Ishikawa (cell line): ENCODE measurements around the gene SCGB1C2.

Experiments used
- CEBPB ChIP-seq: IDR thresholded peaks from 2 replicates; pipeline ENCODE4 v1.6.1; 2012
- CREB1 ChIP-seq: IDR thresholded peaks from 2 replicates; pipeline ENCODE4 v1.6.1; 2012; ENCODE audit warnings: low read depth
- EGR1 ChIP-seq: IDR thresholded peaks from 2 replicates; pipeline ENCODE4 v1.6.1; 2012
- EP300 ChIP-seq: IDR thresholded peaks from 2 replicates; pipeline ENCODE4 v1.6.1; 2012; ENCODE audit warnings: borderline replicate concordance
- FOXM1 ChIP-seq: IDR thresholded peaks from 2 replicates; pipeline ENCODE4 v1.6.1; 2012; ENCODE audit warnings: low read depth, borderline replicate concordance
- NFIC ChIP-seq: IDR thresholded peaks from 2 replicates; pipeline ENCODE4 v1.6.1; 2012
- RAD21 ChIP-seq: IDR thresholded peaks from 2 replicates; pipeline ENCODE4 v1.6.1; 2012; ENCODE audit warnings: low read depth
- REST ChIP-seq: IDR thresholded peaks from 2 replicates; pipeline ENCODE4 v1.6.1; 2012; ENCODE audit warnings: low read depth, mild to moderate bottlenecking
- TAF1 ChIP-seq: IDR thresholded peaks from 2 replicates; pipeline ENCODE4 v1.6.1; 2012; ENCODE audit warnings: low read depth, mild to moderate bottlenecking
- TCF12 ChIP-seq: IDR thresholded peaks from 2 replicates; pipeline ENCODE4 v1.6.1; 2012; ENCODE audit warnings: low read depth
- TEAD4 ChIP-seq: IDR thresholded peaks from 2 replicates; pipeline ENCODE4 v1.6.1; 2012
- YY1 ChIP-seq: IDR thresholded peaks from 2 replicates; pipeline ENCODE4 v1.6.1; 2012; ENCODE audit warnings: low read depth
- ZBTB7A ChIP-seq: IDR thresholded peaks from 2 replicates; pipeline ENCODE4 v1.6.1; 2012; ENCODE audit warnings: low read depth
- TF ChIP-seq, protein P1 (sequence below): IDR thresholded peaks from 2 replicates; pipeline ENCODE4 v1.6.1; 2012
- TF ChIP-seq, protein P2 (sequence below): IDR thresholded peaks from 2 replicates; pipeline ENCODE4 v1.6.1; 2012

SCGB1C2 gene

DNA sequence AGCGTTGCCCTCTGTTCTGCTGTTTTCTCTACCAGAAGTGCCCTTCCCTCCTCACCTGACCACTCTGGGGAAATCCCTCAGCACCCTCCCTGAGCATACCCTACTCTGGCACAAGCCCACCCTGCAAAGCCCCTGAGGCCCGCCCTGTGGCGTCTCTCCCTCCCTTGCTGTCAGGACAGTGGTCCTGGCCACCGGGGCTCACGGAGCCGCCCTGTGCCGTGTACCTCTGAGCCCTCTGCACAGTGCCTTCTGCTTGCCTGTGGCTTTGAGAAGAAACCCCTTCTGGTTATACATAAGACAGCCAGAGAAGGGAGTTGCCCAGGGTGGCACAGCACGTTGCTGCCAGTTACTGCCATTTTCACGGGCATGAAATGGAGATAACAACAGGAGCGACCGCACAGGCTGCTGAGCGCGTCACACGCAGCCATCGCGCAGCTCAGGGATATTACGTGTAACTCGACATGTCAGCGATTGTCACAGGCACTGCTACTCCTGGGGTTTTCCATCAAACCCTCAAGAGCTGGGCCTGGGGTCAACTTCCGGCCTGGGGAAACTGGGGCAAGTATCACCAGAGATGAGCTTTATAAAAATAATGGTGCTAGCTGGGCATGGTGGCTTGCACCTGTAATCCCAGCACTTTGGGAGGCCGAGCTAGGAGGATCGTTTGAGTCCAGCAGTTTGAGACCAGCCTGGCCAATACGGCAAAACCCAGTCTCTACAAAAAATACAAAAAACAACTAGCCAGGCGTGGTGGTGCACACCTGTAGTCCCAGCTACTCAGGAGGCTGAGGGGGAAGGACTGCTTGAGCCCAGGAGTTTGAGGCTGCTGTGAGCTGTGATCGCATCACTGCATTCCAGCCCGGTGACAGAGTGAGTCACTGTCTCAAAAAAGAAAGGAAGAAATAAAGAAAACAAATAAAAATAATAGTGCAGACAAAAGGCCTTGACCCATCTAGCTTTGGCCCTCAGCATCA, 14.8 kb downstream of the SCGB1C2 start:
- TF ChIP-seq FOXM1 (no peak), TAF1 (no peak), CREB1 (no peak), CEBPB (no peak), ZBTB7A (no peak), EP300 (no peak), TEAD4 (no peak), TCF12 (no peak), YY1 (no peak), EGR1 (no peak), RAD21 (no peak)
- TF ChIP-seq, protein P1, sequence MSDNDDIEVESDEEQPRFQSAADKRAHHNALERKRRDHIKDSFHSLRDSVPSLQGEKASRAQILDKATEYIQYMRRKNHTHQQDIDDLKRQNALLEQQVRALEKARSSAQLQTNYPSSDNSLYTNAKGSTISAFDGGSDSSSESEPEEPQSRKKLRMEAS, result no peak
- TF ChIP-seq, protein P2, sequence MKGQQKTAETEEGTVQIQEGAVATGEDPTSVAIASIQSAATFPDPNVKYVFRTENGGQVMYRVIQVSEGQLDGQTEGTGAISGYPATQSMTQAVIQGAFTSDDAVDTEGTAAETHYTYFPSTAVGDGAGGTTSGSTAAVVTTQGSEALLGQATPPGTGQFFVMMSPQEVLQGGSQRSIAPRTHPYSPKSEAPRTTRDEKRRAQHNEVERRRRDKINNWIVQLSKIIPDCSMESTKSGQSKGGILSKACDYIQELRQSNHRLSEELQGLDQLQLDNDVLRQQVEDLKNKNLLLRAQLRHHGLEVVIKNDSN, result no peak

DNA sequence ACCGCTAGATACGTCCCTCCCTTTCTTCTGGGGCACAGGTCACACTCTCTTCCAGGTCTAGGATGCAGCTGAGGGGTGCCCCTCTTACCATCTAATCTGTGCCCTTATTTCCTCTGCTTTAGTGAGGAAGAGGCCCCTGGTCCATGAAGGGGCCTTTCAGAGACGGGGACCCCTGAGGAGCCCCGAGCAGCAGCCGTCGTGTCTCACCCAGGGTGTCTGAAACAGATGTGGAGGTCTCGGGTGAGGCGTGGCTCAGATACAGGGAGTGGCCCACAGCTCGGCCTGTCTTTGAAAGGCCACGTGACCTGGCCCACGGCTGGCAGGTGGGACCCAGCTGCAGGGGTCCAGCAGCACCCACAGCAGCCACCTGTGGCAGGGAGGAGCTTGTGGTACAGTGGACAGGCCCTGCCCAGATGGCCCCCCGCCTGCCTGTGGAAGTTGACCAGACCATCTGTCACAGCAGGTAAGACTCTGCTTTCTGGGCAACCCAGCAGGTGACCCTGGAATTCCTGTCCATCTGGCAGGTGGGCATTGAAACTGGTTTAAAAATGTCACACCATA, 15.6 kb downstream of the SCGB1C2 start:
- TF ChIP-seq, protein P2, result 0 out of 2 replicates have a peak, but pooled peaks have one; percentile 28
- TF ChIP-seq TCF12, result no peak
- TF ChIP-seq EGR1, result no peak
- no peak for TF ChIP-seq NFIC

GRCh38 chr17:153851-154250, 16.5 kb downstream of the SCGB1C2 start:
- TF ChIP-seq TEAD4 (no peak), YY1 (no peak), FOXM1 (no peak), CEBPB (no peak), EP300 (no peak), ZBTB7A (no peak), EGR1 (no peak), TAF1 (no peak), TCF12 (no peak), REST (no peak), RAD21 (no peak), CREB1 (no peak)
- TF ChIP-seq, protein P1, result no peak
- TF ChIP-seq, protein P2, result no peak

DNA sequence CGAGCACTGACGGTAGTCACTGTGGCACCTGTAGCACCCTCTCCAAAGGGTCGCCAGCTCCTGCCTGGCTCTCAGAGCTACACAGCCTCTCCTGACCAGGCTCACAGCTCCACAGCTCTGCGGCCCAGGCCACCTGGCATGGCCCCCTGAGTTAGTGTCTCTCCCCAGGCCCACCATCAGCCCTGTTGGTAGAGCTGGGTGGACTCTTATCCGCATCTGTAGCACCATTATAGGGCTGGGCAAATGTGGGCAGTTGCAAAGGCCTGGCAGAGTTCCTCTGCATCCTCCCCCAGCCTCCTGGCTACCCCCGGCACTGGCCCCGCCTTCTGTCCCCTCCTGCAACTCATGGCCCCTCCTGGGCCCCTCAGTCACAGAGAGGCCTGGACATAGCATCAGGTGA, 18.2 kb downstream of the SCGB1C2 start:
- TF ChIP-seq EGR1 (no peak), CEBPB (no peak), CREB1 (no peak), YY1 (no peak), TAF1 (no peak), EP300 (no peak), TEAD4 (no peak), FOXM1 (no peak), TCF12 (no peak), REST (no peak), NFIC (no peak), ZBTB7A (no peak), RAD21 (no peak)
- TF ChIP-seq, protein P2, result no peak
- TF ChIP-seq, protein P1, result no peak
